H1 (cell line): Measurements from ENCODE around the gene SLC5A7. TPM values are rescaled to one million over a fixed set of nuclear protein-coding genes. Genes with fewer than 3 reads are reported as not detected.

Experiments used
- CTCF ChIA-PET: fragments of 300-600 bp; sonication (Branson Sonifier 250); formaldehyde crosslinking; loops from one replicate; lab custom pipeline; 2021; ENCODE audit not compliant: partially characterized antibody; lab: Charles Lee
- POLR2A ChIA-PET: fragments of 300-600 bp; sonication (Branson Sonifier 250); formaldehyde crosslinking; loops from one replicate; lab custom pipeline; 2021; ENCODE audit warnings: inconsistent platforms; ENCODE audit not compliant: partially characterized antibody; lab: Charles Lee
- DNase-seq, 2 experiments: peaks; one replicate each; pipeline versions ENCODE4 v3.0.0 to v3.0.0-alpha.2; 2010 to 2022; ENCODE audit warnings: low spot score in 2 of 2, low read depth in 1 of 2, mixed read lengths in 1 of 2
- FAIRE-seq: peaks from 2 replicates; lab custom pipeline; 2011; peaks lifted over from hg19 to GRCh38; lab: Jason Lieb, UNC
- H2AFZ ChIP-seq: 2 replicates; pipeline ENCODE4 v1.8.1; 2012; ENCODE audit warnings: low read length, inconsistent platforms
- H2AK5ac ChIP-seq: 2 replicates; pipeline ENCODE4 v1.6.1; 2013; ENCODE audit warnings: low read depth, low read length
- H2BK120ac ChIP-seq: replicated peaks from 2 replicates; pipeline ENCODE3; 2013; ENCODE audit warnings: low read depth, low read length, inconsistent platforms
- H2BK12ac ChIP-seq: 2 replicates; pipeline ENCODE4 v1.6.1; 2013; ENCODE audit warnings: low read depth, low read length
- H2BK15ac ChIP-seq: 2 replicates; pipeline ENCODE4 v1.6.1; 2013; ENCODE audit warnings: low read length
- H2BK20ac ChIP-seq: 2 replicates; pipeline ENCODE4 v1.6.1; 2013; ENCODE audit warnings: low read length
- H2BK5ac ChIP-seq: 2 replicates; pipeline ENCODE4 v1.6.1; 2013; ENCODE audit warnings: low read depth, low read length
- H3K14ac ChIP-seq: 2 replicates; pipeline ENCODE4 v1.6.1; 2013; ENCODE audit warnings: inconsistent platforms; ENCODE audit not compliant: insufficient read length
- H3K18ac ChIP-seq: 2 replicates; pipeline ENCODE4 v1.6.1; 2013; ENCODE audit warnings: low read length; ENCODE audit errors: extremely low read depth
- H3K23ac ChIP-seq: 2 replicates; pipeline ENCODE4 v1.6.1; 2013; ENCODE audit warnings: inconsistent platforms; ENCODE audit not compliant: insufficient read length
- H3K23me2 ChIP-seq: 2 replicates; pipeline ENCODE4 v1.6.1; 2013; ENCODE audit warnings: low read depth, low read length
- H3K27ac ChIP-seq: 2 replicates; pipeline ENCODE4 v1.6.1; 2011; ENCODE audit warnings: low read depth, low read length, inconsistent platforms
- H3K27me3 ChIP-seq, 4 experiments: replicated peaks in 1 of 4; 1 replicate in 1 of 4; 2 replicates in 3 of 4; pipeline versions ENCODE4 v1.6.1 to v1.8.1; 2011 to 2013; ENCODE audit warnings: low read length in 3 of 4, mild to moderate bottlenecking in 3 of 4, inconsistent platforms in 2 of 4, mixed read lengths in 2 of 4, moderate library complexity in 1 of 4; ENCODE audit not compliant: control insufficient read depth in 3 of 4, insufficient read depth in 3 of 4; ENCODE audit errors: extremely low read depth in 1 of 4
- H3K36me3 ChIP-seq, 4 experiments: 2 replicates each; pipeline versions ENCODE4 v1.6.1 to v1.8.1; 2011 to 2013; ENCODE audit warnings: mild to moderate bottlenecking in 4 of 4, low read length in 3 of 4, moderate library complexity in 2 of 4, control low read depth in 1 of 4, inconsistent platforms in 1 of 4; ENCODE audit not compliant: insufficient read depth in 4 of 4, control insufficient read depth in 2 of 4
- H3K4ac ChIP-seq: replicated peaks from 2 replicates; pipeline ENCODE3; 2013; ENCODE audit warnings: low read length, low read depth, mixed read lengths, inconsistent platforms; ENCODE audit not compliant: insufficient read length
- H3K4me1 ChIP-seq, 4 experiments: replicated peaks in 1 of 4; 1 replicate in 1 of 4; 2 replicates in 3 of 4; pipeline versions ENCODE4 v1.6.1 to v1.8.1; 2011 to 2013; ENCODE audit warnings: low read length in 3 of 4, inconsistent platforms in 2 of 4, mixed read lengths in 1 of 4; ENCODE audit not compliant: insufficient read depth in 4 of 4, control insufficient read depth in 3 of 4
- H3K4me2 ChIP-seq, 2 experiments: 2 replicates each; pipeline versions ENCODE4 v1.6.1 to v1.8.1; 2011 to 2013; ENCODE audit warnings: low read depth in 2 of 2, low read length in 2 of 2, control low read depth in 1 of 2, inconsistent platforms in 1 of 2, mild to moderate bottlenecking in 1 of 2; ENCODE audit not compliant: insufficient read depth in 1 of 2
- H3K4me3 ChIP-seq, 4 experiments: fragments of 200-600, 300-600 bp in 1 of 4; sonication (generic), shearing (Covaris generic), sonication (Bioruptor Twin) in 1 of 4; 2 replicates each; pipeline versions ENCODE4 v1.5.1 to v1.8.1; 2011 to 2016; ENCODE audit warnings: low read length in 4 of 4, low read depth in 3 of 4, control low read depth in 2 of 4, inconsistent platforms in 2 of 4, mild to moderate bottlenecking in 2 of 4, mixed read lengths in 1 of 4, moderate library complexity in 1 of 4; ENCODE audit not compliant: insufficient read depth in 2 of 4; ENCODE audit errors: extremely low read depth in 1 of 4
- H3K56ac ChIP-seq: replicated peaks from 2 replicates; pipeline ENCODE3; 2013; ENCODE audit warnings: low read depth, mild to moderate bottlenecking, mixed read lengths, low read length, inconsistent platforms; ENCODE audit not compliant: insufficient read length
- H3K79me1 ChIP-seq: 2 replicates; pipeline ENCODE4 v1.6.1; 2013; ENCODE audit warnings: low read depth, low read length, control low read depth
- H3K79me2 ChIP-seq, 2 experiments: 2 replicates each; pipeline versions ENCODE4 v1.6.1 to v1.8.1; 2012 to 2013; ENCODE audit warnings: low read length in 2 of 2, mild to moderate bottlenecking in 2 of 2, inconsistent platforms in 1 of 2; ENCODE audit not compliant: insufficient read depth in 2 of 2, control insufficient read depth in 1 of 2
- H3K9ac ChIP-seq, 4 experiments: replicated peaks in 1 of 4; 1 replicate in 1 of 4; 2 replicates in 3 of 4; pipeline versions ENCODE4 v1.6.1 to v1.8.1; 2011 to 2013; ENCODE audit warnings: low read depth in 3 of 4, low read length in 3 of 4, control low read depth in 2 of 4, mild to moderate bottlenecking in 2 of 4, moderate library complexity in 2 of 4, inconsistent platforms in 1 of 4; ENCODE audit errors: extremely low read depth in 1 of 4
- H3K9me3 ChIP-seq, 2 experiments: 2 replicates each; pipeline versions ENCODE4 v1.6.1 to v1.8.1; 2012 to 2013; ENCODE audit warnings: mild to moderate bottlenecking in 2 of 2, moderate library complexity in 2 of 2, control low read depth in 1 of 2, inconsistent platforms in 1 of 2, low read depth in 1 of 2, low read length in 1 of 2, mixed read lengths in 1 of 2; ENCODE audit not compliant: insufficient read depth in 2 of 2
- H4K20me1 ChIP-seq, 2 experiments: replicated peaks in 1 of 2; 2 replicates each; pipeline versions ENCODE3 to v1.8.1; 2011 to 2013; ENCODE audit warnings: inconsistent platforms in 2 of 2, low read length in 2 of 2, mild to moderate bottlenecking in 1 of 2; ENCODE audit not compliant: insufficient read depth in 2 of 2, control insufficient read depth in 1 of 2
- H4K5ac ChIP-seq: 2 replicates; pipeline ENCODE4 v1.6.1; 2013; ENCODE audit warnings: low read length, low read depth, mixed read lengths, inconsistent platforms; ENCODE audit not compliant: insufficient read length
- H4K8ac ChIP-seq: 2 replicates; pipeline ENCODE4 v1.8.0; 2013; ENCODE audit warnings: mild to moderate bottlenecking, moderate library complexity, low read length, inconsistent platforms; ENCODE audit not compliant: insufficient read depth; ENCODE audit errors: extremely low read depth
- H4K91ac ChIP-seq: replicated peaks from 2 replicates; pipeline ENCODE3; 2013; ENCODE audit warnings: low read length, mixed read lengths, inconsistent platforms; ENCODE audit not compliant: insufficient read length
- ATF3 ChIP-seq: IDR thresholded peaks from 2 replicates; pipeline ENCODE4 v1.6.1; 2011; ENCODE audit warnings: low read depth, mild to moderate bottlenecking, low read length; ENCODE audit not compliant: insufficient read depth
- BACH1 ChIP-seq: IDR thresholded peaks from 2 replicates; pipeline ENCODE4 v1.6.1; 2012; ENCODE audit warnings: low read length, improper control_type of control experiment
- CREB1 ChIP-seq: IDR thresholded peaks from 2 replicates; pipeline ENCODE4 v1.6.1; 2012; ENCODE audit warnings: inconsistent platforms
- CTBP2 ChIP-seq: IDR thresholded peaks from 2 replicates; pipeline ENCODE4 v1.7.0; 2011; ENCODE audit warnings: borderline replicate concordance, mild to moderate bottlenecking, moderate library complexity, mixed read lengths, low read length; ENCODE audit not compliant: insufficient read depth, insufficient read length
- FOSL1 ChIP-seq: IDR thresholded peaks from 2 replicates; pipeline ENCODE4 v1.6.1; 2011; ENCODE audit warnings: mild to moderate bottlenecking, low read depth, low read length, moderate library complexity; ENCODE audit not compliant: insufficient read depth
- PHF8 ChIP-seq: fragments of 200-600 bp; sonication (generic); conservative IDR thresholded peaks from 2 replicates; pipeline ENCODE4 v1.7.1; 2012; ENCODE audit warnings: low read depth, mild to moderate bottlenecking, inconsistent platforms, low read length, moderate library complexity
- POLR2A ChIP-seq, 2 experiments: IDR thresholded peaks; 1 replicate in 1 of 2; 2 replicates in 1 of 2; pipeline ENCODE4 v1.6.1; 2011; ENCODE audit warnings: low read depth in 2 of 2, low read length in 2 of 2, mild to moderate bottlenecking in 2 of 2; ENCODE audit errors: control extremely low read depth in 1 of 2
- POLR2AphosphoS5 ChIP-seq: IDR thresholded peaks from 2 replicates; pipeline ENCODE4 v1.6.1; 2011; ENCODE audit warnings: low read depth, low read length
- RAD21 ChIP-seq, 2 experiments: IDR thresholded peaks in 1 of 2; conservative IDR thresholded peaks in 1 of 2; 2 replicates each; pipeline ENCODE4 v1.6.1; 2011; ENCODE audit warnings: low read depth in 2 of 2, low read length in 2 of 2, improper control_type of control experiment in 1 of 2, inconsistent platforms in 1 of 2, mild to moderate bottlenecking in 1 of 2, moderate library complexity in 1 of 2
- SAP30 ChIP-seq: fragments of 300-600 bp; sonication (generic); IDR thresholded peaks from 2 replicates; pipeline ENCODE4 v1.7.1; 2012; ENCODE audit warnings: low read length, moderate library complexity, mild to moderate bottlenecking, inconsistent platforms; ENCODE audit not compliant: insufficient read depth, insufficient replicate concordance
- SIRT6 ChIP-seq: IDR thresholded peaks from one replicate; pipeline ENCODE4 v1.7.1; 2012; ENCODE audit warnings: low read length, inconsistent platforms
- TAF1 ChIP-seq: IDR thresholded peaks from 2 replicates; pipeline ENCODE4 v1.6.1; 2011; ENCODE audit warnings: mild to moderate bottlenecking, low read depth, low read length
- TAF7 ChIP-seq: optimal IDR thresholded peaks from 2 replicates; pipeline ENCODE3; 2011; ENCODE audit warnings: low read depth, mild to moderate bottlenecking, inconsistent platforms, low read length, moderate library complexity, borderline replicate concordance
- TCF12 ChIP-seq: IDR thresholded peaks from 2 replicates; pipeline ENCODE4 v1.6.1; 2011; ENCODE audit warnings: low read depth, mild to moderate bottlenecking, low read length
- WGBS, 2 experiments: shearing (Covaris generic) in 1 of 2; methylation state at CpG; one replicate each; pipeline versions ENCODE4 v1.1.6 to v1.1.7; 2013 to 2015; ENCODE audit warnings: low lambda C conversion rate in 2 of 2, mixed read lengths in 2 of 2, inconsistent platforms in 1 of 2, low coverage in 1 of 2, missing lambda C conversion rate in 1 of 2; ENCODE audit not compliant: insufficient replicate concordance in 2 of 2, insufficient coverage in 1 of 2, insufficient read length in 1 of 2; ENCODE audit errors: extremely low coverage in 1 of 2, missing lambda C conversion rate in 1 of 2; 5-methylcytosine and 5-hydroxymethylcytosine counted together
- polyA plus RNA-seq, 7 experiments: library from polyadenylated mRNA; depleted of rRNA in 3 of 7; stranded (reverse) in 5 of 7; unstranded in 2 of 7; fragments of >200 nt in 5 of 7; fragments of 200-250 nt in 2 of 7; gene quantifications; 1 replicate in 5 of 7; 2 replicates in 1 of 7; 4 replicates in 1 of 7; pipeline versions ENCODE4 v1.2.1 to v1.2.3, GENCODE V29; 2011 to 2013; ENCODE audit warnings: missing spikeins in 2 of 7, mixed read lengths in 2 of 7
- total RNA-seq: library from RNA; stranded (reverse); fragmentation: NEBNext Ultra II Directional; extraction: Animal tissue kit (Norgen Biotek cat#: 25700); gene quantifications from 2 replicates; pipeline ENCODE4 v1.2.1, GENCODE V29; 2021

Gene SLC5A7
- total and polyA plus RNA-seq, 2 of the 8 experiments (the other 6 are each of a cell fraction or from before 2014, with no cell fraction given), result 0.15 to 0.30 TPM

GRCh38 chr2:107984707-107985106 is 1.6 kb upstream of the SLC5A7 start:
- Histone ChIP-seq H2BK120ac (no peak overlapping the region), H4K20me1 (no peaks in the 10 kb centered on the region), H3K14ac (no peak overlapping the region), H2AFZ (no peak overlapping the region), H3K9ac (no peak overlapping the region), H3K9me3 (no peaks in the 10 kb centered on the region), H2BK15ac (no peak overlapping the region), H3K23me2 (peaks cover 3% of the 10 kb centered on the region; the same call in 1 of the 2 replicates), H4K91ac (no peak overlapping the region), H2BK12ac (no peak overlapping the region), H3K4me2 (no peak overlapping the region), H2AK5ac (no peak overlapping the region), H3K79me1 (no peaks in the 10 kb centered on the region), H3K4me1 (no peaks in the 10 kb centered on the region), H4K5ac (no peak overlapping the region), H3K79me2 (no peaks in the 10 kb centered on the region), H3K27ac (no peak overlapping the region), H4K8ac (no peak overlapping the region), H3K4ac (no peak overlapping the region), H3K56ac (no peak overlapping the region), H3K18ac (no peak overlapping the region), H2BK5ac (no peak overlapping the region), H3K4me3 (no peak overlapping the region), H3K27me3 (peaks cover 0 to 20% (median 11%) of the 10 kb centered on the region in 4 experiments; a peak in 6 of 7 replicates), H3K23ac (no peak overlapping the region), H3K36me3 (no peaks in the 10 kb centered on the region), H2BK20ac (no peak overlapping the region)
- ChIA-PET POLR2A (no interaction called here), CTCF (interaction anchor here (1.1 to 1.5 kb wide), 3 partner anchors 48 to 731 kb away, joined by 3 to 5 read pairs (median 3); no protein-coding TSS in a partner anchor)
- no peak for FAIRE-seq
- 94% methylated on average over 2 of the region's 2 CpGs; no CpG with 5 or more reads in 1 of the 2 experiments for WGBS, 2 experiments
- DNase-seq, result no peak
- TF ChIP-seq FOSL1 (no peak), CTBP2 (no peak), TCF12 (no peak), BACH1 (no peak), TAF7 (no peak), TAF1 (no peak), ATF3 (no peak), RAD21 (IDR thresholded peaks at IDR 0.05 in 1 of 2, conservative IDR thresholded peaks at IDR 0.05 in 1 of 2; ENCODE audit: low read depth in 2 of 2, low read length in 2 of 2) (no peak), PHF8 (no peak), SAP30 (no peak), POLR2A (IDR thresholded peaks at IDR 0.05; ENCODE audit: control extremely low read depth in 1 of 2, low read depth in 2 of 2, low read length in 2 of 2) (no peak), SIRT6 (no peak), POLR2AphosphoS5 (no peak), CREB1 (no peak)
